Mammary epithelial cell (primary cell): ENCODE results near the gene CLEC16A.

Experiments used
- CTCF ChIP-seq, 2 donors: IDR thresholded peaks in 1 of 2; conservative IDR thresholded peaks in 1 of 2; 2 replicates each; pipeline ENCODE4 v1.5.1; 2011 to 2012; ENCODE audit warnings: inconsistent platforms in 2 of 2, low read length in 2 of 2, mild to moderate bottlenecking in 2 of 2, control low read depth in 1 of 2, low read depth in 1 of 2; ENCODE audit not compliant: insufficient read depth in 1 of 2; ENCODE audit errors: extremely low read depth in 1 of 2
- EZH2 ChIP-seq: IDR thresholded peaks from 2 replicates; pipeline ENCODE4 v1.6.1; 2012; ENCODE audit warnings: low read length, inconsistent platforms, borderline replicate concordance

GRCh38 chr16:11127610-11128195 is 183.3 kb downstream of the CLEC16A start:
- TF ChIP-seq CTCF (conservative IDR thresholded peaks at IDR 0.05 in 1 of 2, IDR thresholded peaks at IDR 0.05 in 1 of 2; ENCODE audit: extremely low read depth in 1 of 2, insufficient read depth in 1 of 2, low read depth in 1 of 2, low read length in 2 of 2) (no peak), EZH2 (no peak)
